CD4-positive, alpha-beta T cell treated with Interleukin-15 for 4 hours (primary cell): ENCODE results near the gene PODN.

ENCODE experiments used
- DNase-seq: peaks from one replicate; pipeline ENCODE4 v3.0.0-alpha.2; 2020; ENCODE audit warnings: low spot score

The PODN gene

GRCh38 chr1:53090227-53091147 lies 28.5 kb downstream of the PODN start:
- peak; percentile 4 for DNase-seq

DNA sequence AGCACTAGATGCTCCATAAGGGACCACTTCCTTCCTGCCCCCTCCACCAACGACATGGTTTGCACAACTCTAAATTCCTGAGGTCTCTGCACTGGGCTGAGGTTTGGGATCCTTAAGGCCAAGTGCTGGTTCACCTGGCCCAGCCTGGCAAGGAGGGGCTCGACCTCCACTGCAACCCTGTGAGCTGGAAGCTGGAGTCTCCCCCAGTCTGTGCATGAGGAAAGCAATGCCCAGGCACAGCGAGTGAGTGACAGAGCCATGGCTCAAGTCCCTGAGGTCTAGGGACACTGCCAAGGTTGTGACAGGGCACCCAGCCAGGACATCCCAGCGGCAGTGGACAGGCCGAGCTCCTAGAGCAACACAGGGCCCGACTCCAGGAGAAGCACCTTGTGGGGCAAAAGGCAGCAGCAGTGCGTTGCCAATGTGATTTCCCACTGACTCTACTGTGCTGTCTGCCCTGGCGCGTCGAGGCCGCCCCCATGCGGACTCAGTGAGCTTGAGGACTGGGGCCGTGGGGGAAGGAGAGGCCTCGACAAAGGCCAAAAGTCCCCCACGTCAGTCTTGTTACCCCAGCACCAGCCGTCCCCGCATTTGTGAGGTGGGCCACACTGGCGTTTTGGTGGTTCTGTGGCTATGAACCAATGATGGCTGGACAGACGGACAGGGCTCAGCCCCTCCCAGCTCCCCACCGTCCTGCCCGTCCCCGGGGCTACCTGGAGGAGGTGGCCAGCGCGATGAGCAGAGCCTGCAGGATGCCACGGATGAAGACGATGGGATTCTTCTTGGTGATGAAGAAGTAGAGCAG lies 30.0 kb downstream of the PODN start:
- no peak for DNase-seq

- DNase-seq, result no peak
These were observed 30.8 kb downstream of the PODN start for GRCh38 chr1:53092659-53093450.

GRCh38 chr1:53093451-53093754 lies 31.4 kb downstream of the PODN start:
- DNase-seq, result no peak

DNA sequence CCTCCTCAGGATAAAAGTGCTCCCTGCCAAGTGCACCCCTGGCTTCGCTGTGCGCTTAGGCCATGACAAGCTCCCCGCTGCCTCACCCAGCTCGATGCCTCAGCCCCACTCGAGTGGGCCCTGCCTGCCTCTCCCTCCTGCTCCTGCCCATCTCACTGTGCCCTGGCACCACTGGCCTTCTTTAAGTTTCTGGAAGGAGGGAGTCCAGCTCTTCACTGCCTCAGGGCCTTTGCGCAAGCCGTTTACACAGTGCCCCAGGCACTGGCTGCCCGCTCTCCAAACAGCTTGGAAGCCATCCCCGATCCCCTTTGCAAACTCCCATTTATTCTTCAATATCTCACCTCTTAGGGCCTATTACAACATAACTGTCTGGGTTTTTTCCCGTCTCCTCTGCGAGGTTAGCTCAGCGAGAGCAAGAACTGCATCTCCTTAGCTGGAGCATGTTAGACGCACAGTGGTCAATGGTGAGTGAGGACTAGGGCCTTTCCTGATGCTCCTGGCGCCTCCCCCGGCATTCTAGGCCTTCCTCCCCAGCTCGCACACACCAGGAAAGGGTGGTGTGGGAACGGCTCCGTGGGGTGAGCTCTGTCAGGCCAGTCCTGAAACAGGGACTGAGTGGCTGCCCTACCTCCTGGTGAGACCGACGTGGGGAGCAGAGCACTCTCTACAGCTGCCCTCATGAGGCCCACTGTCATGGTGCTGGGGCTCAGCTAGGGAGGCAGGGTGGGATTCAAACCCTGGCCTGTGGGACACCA lies 31.9 kb downstream of the PODN start:
- DNase-seq, result no peak

- DNase-seq, result no peak
These were observed 32.5 kb downstream of the PODN start for GRCh38 chr1:53094533-53094919.

DNA sequence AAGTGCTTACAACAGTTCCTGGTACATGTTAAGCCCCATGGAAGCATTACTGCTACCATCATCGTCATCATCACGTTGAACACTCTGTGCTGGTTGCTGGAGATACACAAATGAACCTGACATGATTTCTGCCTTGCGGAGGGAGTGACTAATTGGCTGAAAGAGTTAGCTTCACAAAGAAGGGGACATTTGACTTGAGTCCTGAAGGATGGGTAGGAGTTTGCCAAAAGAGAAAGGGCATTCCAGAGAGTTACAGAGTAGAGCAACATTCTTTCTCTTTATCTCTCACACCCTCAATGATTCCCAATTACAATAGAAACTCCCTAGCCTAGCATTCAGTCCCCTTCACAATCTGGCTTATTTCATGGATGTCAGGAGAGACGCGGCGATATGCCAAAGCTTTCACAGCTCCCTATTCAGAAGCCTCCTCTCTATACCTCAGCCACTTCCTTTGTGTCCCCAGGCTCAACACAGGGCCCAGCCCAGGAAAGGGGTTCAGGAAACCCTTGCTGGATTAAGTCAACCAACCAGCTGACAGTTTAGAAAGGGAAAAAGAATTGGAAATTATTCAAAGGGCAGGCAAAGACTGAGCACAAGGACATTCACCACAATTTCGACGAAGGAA lies 42.4 kb downstream of the PODN start:
- DNase-seq, result no peak

- DNase-seq, result no peak
These were observed 45.1 kb downstream of the PODN start for GRCh38 chr1:53107090-53107489.

GRCh38 chr1:53107570-53108322 lies 45.7 kb downstream of the PODN start:
- DNase-seq, result no peak

GRCh38 chr1:53108646-53109580 lies 46.9 kb downstream of the PODN start:
- no peak for DNase-seq

GRCh38 chr1:53110370-53111072 lies 48.5 kb downstream of the PODN start:
- DNase-seq, result no peak

GRCh38 chr1:53111073-53111556 lies 49.1 kb downstream of the PODN start:
- no peak for DNase-seq

GRCh38 chr1:53111693-53112092 lies 49.7 kb downstream of the PODN start:
- no peak for DNase-seq

- DNase-seq, result no peak
These were observed 50.3 kb downstream of the PODN start for GRCh38 chr1:53112271-53112774.

- no peak for DNase-seq
These were observed 50.8 kb downstream of the PODN start for GRCh38 chr1:53112861-53113260.

DNA sequence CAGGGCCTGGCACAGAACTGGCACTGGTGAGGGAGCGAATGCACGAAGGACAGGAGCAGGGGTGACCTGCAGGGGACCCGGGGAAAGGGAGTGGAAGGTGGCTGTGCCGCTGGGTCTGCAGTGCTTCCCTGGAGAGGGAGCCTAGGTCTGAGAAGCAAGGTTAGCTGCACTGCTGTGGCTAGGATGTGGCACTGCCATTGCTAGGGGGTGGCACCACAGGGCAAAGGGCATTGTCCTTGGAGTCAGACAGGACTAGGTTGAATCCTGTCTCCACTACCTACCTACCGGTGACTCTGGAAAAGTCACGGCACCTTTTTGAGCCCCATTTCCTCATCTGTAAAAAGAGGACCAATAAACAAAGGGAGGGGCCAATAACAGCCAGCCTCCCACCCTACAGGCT lies 52.1 kb downstream of the PODN start:
- no peak for DNase-seq

- no peak for DNase-seq
These were observed 52.8 kb downstream of the PODN start for GRCh38 chr1:53114581-53115400.
